Ovary (tissue), 9 donors: ENCODE results near the gene SSH3. TPM values are rescaled to one million over a fixed set of nuclear protein-coding genes. Genes with fewer than 3 reads are reported as not detected.

Experiments used
- DNase-seq, 5 donors: peaks; one replicate each; pipeline ENCODE4 v3.0.0-alpha.2; 2019 to 2020
- H3K27ac ChIP-seq, 2 donors: fragments of 200-600 bp; one replicate each; pipeline versions ENCODE4 v1.5.1 to v1.8.0; 2019 to 2022
- H3K27me3 ChIP-seq: fragments of 200-600 bp; one replicate; pipeline ENCODE4 v1.8.0; 2022
- H3K36me3 ChIP-seq: fragments of 200-600 bp; sonication (generic); one replicate; pipeline ENCODE4 v1.5.1; 2019
- H3K4me1 ChIP-seq: one replicate; pipeline ENCODE4 v1.8.1; 2013; ENCODE audit warnings: mild to moderate bottlenecking, moderate library complexity; ENCODE audit not compliant: insufficient read depth
- H3K4me3 ChIP-seq: fragments of 200-600 bp; sonication (generic); one replicate; pipeline ENCODE4 v1.5.1; 2017
- H3K9me3 ChIP-seq, 2 donors: fragments of 200-600 bp in 1 of 2; sonication (generic) in 1 of 2; one replicate each; pipeline versions ENCODE4 v1.5.1 to v1.8.1; 2013 to 2019; ENCODE audit warnings: mild to moderate bottlenecking in 1 of 2, moderate library complexity in 1 of 2
- CTCF ChIP-seq, 3 donors: fragments of 450-650 bp in 2 of 3; fragments of 200-600 bp in 1 of 3; IDR thresholded peaks; one replicate each; pipeline versions ENCODE4 v1.5.1 to v1.8.0; 2016 to 2022; ENCODE audit warnings: antibody characterized with exemption in 3 of 3, mild to moderate bottlenecking in 1 of 3
- EP300 ChIP-seq: sonication (generic); formaldehyde crosslinking; IDR thresholded peaks from one replicate; pipeline ENCODE4 v1.6.1; 2017; ENCODE audit warnings: antibody characterized with exemption
- POLR2A ChIP-seq: fragments of 450-650 bp; IDR thresholded peaks from one replicate; pipeline ENCODE4 v1.6.1; 2017; ENCODE audit warnings: antibody characterized with exemption, mild to moderate bottlenecking, moderate library complexity
- WGBS, 3 donors: extraction: QIAGEN DNeasy Blood & Tissue Kit in 1 of 3; methylation state at CpG; one replicate each; pipeline versions ENCODE4 v1.1.5 to v1.1.7; 2013 to 2017; 5-methylcytosine and 5-hydroxymethylcytosine counted together
- intact Hi-C, 4 donors: fragments of 100-400 bp; cut with DNase I; formaldehyde crosslinking; loops; one replicate each; pipeline versions ENCODE4 v1.11.0 to v1.15.1; 2022 to 2023
- polyA plus RNA-seq, 2 donors: library from polyadenylated mRNA; stranded (reverse); fragments of 200-250 nt in 1 of 2; fragments of 350-450 nt in 1 of 2; fragmentation: Illumina TruSeq in 1 of 2; extraction: RNeasy Lipid Tissue Mini Kit (QIAGEN cat#74804) in 1 of 2; gene quantifications; one replicate each; pipeline ENCODE4 v1.2.3, GENCODE V29; 2013 to 2014
- total RNA-seq, 7 donors: library from RNA; depleted of rRNA in 2 of 7; stranded (reverse); fragments of >200 nt in 2 of 7; fragmentation: NEBNext Ultra II Directional in 3 of 7; extraction: Animal tissue kit (Norgen Biotek cat#: 25700) in 3 of 7; gene quantifications; one replicate each; pipeline versions ENCODE4 v1.1.0 to v1.2.4, GENCODE V29; 2016 to 2023
- donor health status: DM: no; HTN: no; CAD: no; lungs with moderate emphysema.
- donor health status: DM: no; HTN: no; CAD: no.
- donor health status: Bipolar disorder and iron deficiency.
- donor health status: DM: yes; HTN: yes; CAD: no.
- donor health status: DM: no; HTN: no; CAD: no.
- donor health status: DM: yes; HTN: yes; CAD: no.

Gene SSH3
- total and polyA plus RNA-seq, 9 donors: 18.1 to 69.9 (median 43.9) TPM

- H3K9me3 ChIP-seq: no peaks in the 10 kb centered on the region
- intact Hi-C loops: loop anchor here in 1 of 4 donors (5.0 kb wide), 1 partner anchor 120 kb away; no protein-coding TSS in a partner anchor
- WGBS, 3 donors: 48 to 53% (median 49%) methylated on average over 18 of the region's 18 CpGs
- H3K4me3 ChIP-seq: no peak overlapping the region
- H3K27me3 ChIP-seq: no peaks in the 10 kb centered on the region
- H3K4me1 ChIP-seq: peaks cover 7% of the 10 kb centered on the region
- H3K27ac ChIP-seq: no peak overlapping the region
- peak in 4 of 5 donors; percentile 11 to 42 (median 31) for DNase-seq
- TF ChIP-seq CTCF (IDR thresholded peaks at IDR 0.05) (no peak), EP300 (no peak), POLR2A (no peak)
- no peaks in the 10 kb centered on the region for H3K36me3 ChIP-seq
Measured at GRCh38 chr11:67261946-67262681, 41.2 kb upstream of the SSH3 start.

- no peak for TF ChIP-seq EP300
- no peak for TF ChIP-seq POLR2A
- peak; percentile 70 to 80 (median 73) for TF ChIP-seq CTCF (IDR thresholded peaks at IDR 0.05)
- WGBS, 3 donors: 48 to 49% (median 49%) methylated on average over 22 of the region's 22 CpGs
- Histone ChIP-seq H3K27ac (no peak overlapping the region), H3K36me3 (no peaks in the 10 kb centered on the region), H3K9me3 (no peaks in the 10 kb centered on the region), H3K27me3 (no peaks in the 10 kb centered on the region), H3K4me3 (no peak overlapping the region), H3K4me1 (peaks cover 14% of the 10 kb centered on the region)
- peak; percentile 75 to 86 (median 85) for DNase-seq
- intact Hi-C loops: loop anchor here in 1 of 4 donors (5.0 kb wide), 1 partner anchor 119 kb away; no protein-coding TSS in a partner anchor
Measured at GRCh38 chr11:67262731-67263675, 40.3 kb upstream of the SSH3 start.

GRCh38 chr11:67264260-67264659 lies 39.1 kb upstream of the SSH3 start:
- no peaks in the 10 kb centered on the region for H3K36me3 ChIP-seq
- no peak for TF ChIP-seq CTCF (IDR thresholded peaks at IDR 0.05)
- TF ChIP-seq EP300: no peak
- no peak for TF ChIP-seq POLR2A
- no peak overlapping the region for H3K4me3 ChIP-seq
- H3K27ac ChIP-seq: no peak overlapping the region
- H3K27me3 ChIP-seq: no peaks in the 10 kb centered on the region
- intact Hi-C loops: loop anchor here in 1 of 4 donors (5.0 kb wide), 1 partner anchor 118 kb away; no protein-coding TSS in a partner anchor
- peaks cover 15% of the 10 kb centered on the region for H3K4me1 ChIP-seq
- WGBS, 3 donors: 94 to 99% (median 94%) methylated on average over 5 of the region's 5 CpGs
- H3K9me3 ChIP-seq: no peaks in the 10 kb centered on the region
- no peak for DNase-seq

GRCh38 chr11:67264877-67265632 lies 38.3 kb upstream of the SSH3 start:
- Histone ChIP-seq H3K27me3 (no peaks in the 10 kb centered on the region), H3K36me3 (no peaks in the 10 kb centered on the region), H3K4me1 (peaks cover 23% of the 10 kb centered on the region), H3K9me3 (no peaks in the 10 kb centered on the region), H3K27ac (no peak overlapping the region), H3K4me3 (no peak overlapping the region)
- intact Hi-C loops: loop anchor here in 2 of 4 donors (5.0 kb wide), 2 partner anchors 52 to 117 kb away; no protein-coding TSS in a partner anchor
- DNase-seq: peak in 4 of 5 donors; percentile 15 to 41 (median 32)
- WGBS, 3 donors: 89 to 93% (median 91%) methylated on average over 7 of the region's 7 CpGs
- TF ChIP-seq POLR2A (no peak), CTCF (IDR thresholded peaks at IDR 0.05) (no peak), EP300 (no peak)
